ENCODE measurements around the gene FRMPD4.

FRMPD4 gene

DNA sequence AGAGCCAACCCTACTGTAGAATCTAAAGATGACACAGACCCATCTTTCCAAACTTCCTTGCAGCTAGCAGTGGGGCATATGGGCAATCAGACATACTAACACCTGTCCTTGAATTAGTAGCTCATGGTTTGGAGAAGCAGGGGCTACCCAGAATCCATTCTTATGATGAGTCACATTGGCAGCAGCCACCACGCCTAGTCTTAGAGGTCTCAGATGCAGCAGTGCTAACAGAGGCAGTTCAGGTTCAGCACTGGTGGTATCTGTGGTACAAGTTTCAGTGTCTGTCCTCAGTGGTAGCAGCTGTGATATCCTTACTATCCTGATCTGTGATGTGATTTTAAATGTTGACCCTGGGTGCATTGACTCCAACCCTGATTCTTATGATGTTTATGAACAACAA lies 68.1 kb downstream of the FRMPD4 start:
- Histone ChIP-seq H3K9ac (ENCODE audit: low read length) (no peak overlapping the region), H4K20me1 (ENCODE audit: insufficient read depth, low read length) (no peaks in the 10 kb centered on the region), H3K9me3 (replicated peaks; ENCODE audit: insufficient read depth, low read length) (no peaks in the 10 kb centered on the region), H3K4me2 (ENCODE audit: low read depth, low read length) (no peak overlapping the region), H2AFZ (ENCODE audit: low read length) (no peak overlapping the region), H3K27ac (ENCODE audit: low read length) (no peak overlapping the region), H3F3A (ENCODE audit: insufficient read depth, low read length) (no peaks in the 10 kb centered on the region), H3K4me3 (ENCODE audit: low read length) (no peak overlapping the region), H3K79me2 (ENCODE audit: low read length) (no peaks in the 10 kb centered on the region), H3K9me2 (replicated peaks; ENCODE audit: insufficient read depth, low read length) (no peaks in the 10 kb centered on the region), H3K27me3 (replicated peaks; ENCODE audit: insufficient read depth, low read length) (no peaks in the 10 kb centered on the region), H3K4me1 (ENCODE audit: low read length) (no peaks in the 10 kb centered on the region), H3K36me3 (replicated peaks; ENCODE audit: insufficient read depth, low read length) (no peaks in the 10 kb centered on the region)
- TF ChIP-seq EZH2 (optimal IDR thresholded peaks at IDR 0.05; ENCODE audit: low read depth, low read length) (no peak), EZH2phosphoT487 (IDR thresholded peaks at IDR 0.05; ENCODE audit: low read length) (no peak)
- TF ChIP-seq, protein P1, sequence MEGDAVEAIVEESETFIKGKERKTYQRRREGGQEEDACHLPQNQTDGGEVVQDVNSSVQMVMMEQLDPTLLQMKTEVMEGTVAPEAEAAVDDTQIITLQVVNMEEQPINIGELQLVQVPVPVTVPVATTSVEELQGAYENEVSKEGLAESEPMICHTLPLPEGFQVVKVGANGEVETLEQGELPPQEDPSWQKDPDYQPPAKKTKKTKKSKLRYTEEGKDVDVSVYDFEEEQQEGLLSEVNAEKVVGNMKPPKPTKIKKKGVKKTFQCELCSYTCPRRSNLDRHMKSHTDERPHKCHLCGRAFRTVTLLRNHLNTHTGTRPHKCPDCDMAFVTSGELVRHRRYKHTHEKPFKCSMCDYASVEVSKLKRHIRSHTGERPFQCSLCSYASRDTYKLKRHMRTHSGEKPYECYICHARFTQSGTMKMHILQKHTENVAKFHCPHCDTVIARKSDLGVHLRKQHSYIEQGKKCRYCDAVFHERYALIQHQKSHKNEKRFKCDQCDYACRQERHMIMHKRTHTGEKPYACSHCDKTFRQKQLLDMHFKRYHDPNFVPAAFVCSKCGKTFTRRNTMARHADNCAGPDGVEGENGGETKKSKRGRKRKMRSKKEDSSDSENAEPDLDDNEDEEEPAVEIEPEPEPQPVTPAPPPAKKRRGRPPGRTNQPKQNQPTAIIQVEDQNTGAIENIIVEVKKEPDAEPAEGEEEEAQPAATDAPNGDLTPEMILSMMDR (IDR thresholded peaks at IDR 0.05; ENCODE audit: low read length): no peak
- DNase-seq: no peak

DNA sequence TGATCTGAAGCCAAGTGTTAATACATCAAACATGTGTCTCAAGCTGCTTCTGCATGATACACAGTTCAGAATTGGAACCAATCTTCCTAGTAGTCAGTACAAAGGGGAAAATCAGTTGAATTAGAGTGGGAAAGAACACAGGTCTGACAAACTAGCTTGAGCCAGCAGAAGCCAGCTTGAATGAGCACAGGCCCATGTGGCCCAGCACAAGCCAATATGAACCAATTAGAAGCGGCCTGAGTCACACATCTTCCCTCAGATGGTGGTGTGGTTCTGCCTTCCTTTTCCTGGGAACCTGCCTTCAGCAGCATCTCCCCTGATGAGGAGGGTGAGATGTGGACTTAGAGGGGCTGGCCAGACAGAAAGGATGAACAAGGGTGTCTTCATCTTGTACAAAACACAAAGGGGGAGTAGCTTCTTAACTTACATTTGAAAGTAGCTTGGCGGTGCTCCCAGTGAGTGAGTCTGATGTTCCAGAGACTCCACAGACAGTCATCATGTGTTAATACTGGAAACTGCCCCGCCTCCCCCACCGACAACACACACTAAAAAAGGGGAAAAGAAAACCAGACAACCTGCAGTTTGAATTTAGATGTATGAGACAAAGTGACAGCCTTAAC lies 72.0 kb downstream of the FRMPD4 start:
- Histone ChIP-seq H3K4me1 (ENCODE audit: low read length) (no peaks in the 10 kb centered on the region), H3K4me3 (ENCODE audit: low read length) (no peak overlapping the region), H4K20me1 (ENCODE audit: insufficient read depth, low read length) (no peaks in the 10 kb centered on the region), H3K4me2 (ENCODE audit: low read depth, low read length) (no peak overlapping the region), H3K79me2 (ENCODE audit: low read length) (no peaks in the 10 kb centered on the region), H3K27me3 (replicated peaks; ENCODE audit: insufficient read depth, low read length) (no peaks in the 10 kb centered on the region), H3F3A (ENCODE audit: insufficient read depth, low read length) (no peaks in the 10 kb centered on the region), H3K27ac (ENCODE audit: low read length) (no peak overlapping the region), H3K36me3 (replicated peaks; ENCODE audit: insufficient read depth, low read length) (no peaks in the 10 kb centered on the region), H2AFZ (ENCODE audit: low read length) (no peak overlapping the region), H3K9me3 (replicated peaks; ENCODE audit: insufficient read depth, low read length) (no peaks in the 10 kb centered on the region), H3K9me2 (replicated peaks; ENCODE audit: insufficient read depth, low read length) (no peaks in the 10 kb centered on the region), H3K9ac (ENCODE audit: low read length) (no peak overlapping the region)
- DNase-seq: no peak
- TF ChIP-seq EZH2phosphoT487 (IDR thresholded peaks at IDR 0.05; ENCODE audit: low read length) (no peak), EZH2 (optimal IDR thresholded peaks at IDR 0.05; ENCODE audit: low read depth, low read length) (no peak)
- TF ChIP-seq, protein P1 (IDR thresholded peaks at IDR 0.05; ENCODE audit: low read length): no peak

DNA sequence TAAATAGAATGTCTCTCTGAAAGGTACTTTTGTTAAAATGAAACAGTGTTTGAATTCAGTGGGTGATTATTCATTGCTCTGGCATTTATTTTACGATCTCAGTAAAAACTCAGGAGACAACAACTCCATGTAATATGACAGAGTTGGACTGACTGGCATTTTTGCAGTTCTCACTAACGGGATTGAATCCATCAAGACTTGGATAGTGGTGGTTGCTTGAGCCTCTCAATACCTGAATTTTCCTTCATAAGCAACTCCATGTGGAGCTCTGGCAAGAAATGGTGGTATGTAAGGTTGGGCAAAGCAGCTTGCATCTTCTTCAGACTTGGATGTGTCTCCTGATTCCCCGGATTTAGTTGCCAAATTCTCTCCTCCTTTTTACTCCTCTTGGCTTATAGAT lies 72.7 kb downstream of the FRMPD4 start:
- H3K9ac ChIP-seq (ENCODE audit: low read length): no peak overlapping the region
- no peaks in the 10 kb centered on the region for H4K20me1 ChIP-seq (ENCODE audit: insufficient read depth, low read length)
- no peak overlapping the region for H3K27ac ChIP-seq (ENCODE audit: low read length)

More for the DNA sequence above, 72.7 kb downstream of the FRMPD4 start:
- no peaks in the 10 kb centered on the region for H3K36me3 ChIP-seq (replicated peaks; ENCODE audit: insufficient read depth, low read length)
- no peak for DNase-seq
- H3K4me3 ChIP-seq (ENCODE audit: low read length): no peak overlapping the region
- no peaks in the 10 kb centered on the region for H3K9me2 ChIP-seq (replicated peaks; ENCODE audit: insufficient read depth, low read length)
- H3K4me1 ChIP-seq (ENCODE audit: low read length): no peaks in the 10 kb centered on the region
- no peak overlapping the region for H2AFZ ChIP-seq (ENCODE audit: low read length)
- no peak overlapping the region for H3K4me2 ChIP-seq (ENCODE audit: low read depth, low read length)
- H3K27me3 ChIP-seq (replicated peaks; ENCODE audit: insufficient read depth, low read length): no peaks in the 10 kb centered on the region
- no peaks in the 10 kb centered on the region for H3K9me3 ChIP-seq (replicated peaks; ENCODE audit: insufficient read depth, low read length)
- TF ChIP-seq, protein P1 (IDR thresholded peaks at IDR 0.05; ENCODE audit: low read length): no peak
- no peak for TF ChIP-seq EZH2phosphoT487 (IDR thresholded peaks at IDR 0.05; ENCODE audit: low read length)
- no peak for TF ChIP-seq EZH2 (optimal IDR thresholded peaks at IDR 0.05; ENCODE audit: low read depth, low read length)
- no peaks in the 10 kb centered on the region for H3K79me2 ChIP-seq (ENCODE audit: low read length)
- H3F3A ChIP-seq (ENCODE audit: insufficient read depth, low read length): no peaks in the 10 kb centered on the region
